Liver (tissue), 9 donors: ENCODE results near the gene SORL1. TPM values are rescaled to one million over a fixed set of nuclear protein-coding genes. Genes with fewer than 3 reads are reported as not detected.

Source experiments
- DNase-seq: peaks from one replicate; pipeline ENCODE4 v3.0.0-alpha.2; 2017; ENCODE audit warnings: low spot score
- H3K27ac ChIP-seq, 2 donors: one replicate each; pipeline ENCODE4 v1.7.0; 2013; ENCODE audit warnings: inconsistent platforms in 2 of 2, low read length in 2 of 2, control low read depth in 1 of 2, low read depth in 1 of 2, mild to moderate bottlenecking in 1 of 2
- H3K27me3 ChIP-seq, 4 donors: one replicate each; pipeline versions ENCODE4 v1.6.1 to v1.7.0; 2013; ENCODE audit warnings: low read length in 3 of 4, inconsistent platforms in 1 of 4, mild to moderate bottlenecking in 1 of 4, moderate library complexity in 1 of 4; ENCODE audit not compliant: control insufficient read depth in 4 of 4, insufficient read depth in 4 of 4
- H3K36me3 ChIP-seq, 4 donors: one replicate each; pipeline versions ENCODE4 v1.6.1 to v1.7.0; 2013; ENCODE audit warnings: low read length in 3 of 4, mild to moderate bottlenecking in 3 of 4, low read depth in 1 of 4, moderate library complexity in 1 of 4; ENCODE audit not compliant: control insufficient read depth in 4 of 4, insufficient read depth in 3 of 4
- H3K4me1 ChIP-seq, 4 donors: one replicate each; pipeline versions ENCODE4 v1.6.1 to v1.7.0; 2013; ENCODE audit warnings: low read length in 3 of 4, mild to moderate bottlenecking in 3 of 4, moderate library complexity in 1 of 4; ENCODE audit not compliant: control insufficient read depth in 4 of 4, insufficient read depth in 4 of 4
- H3K4me3 ChIP-seq, 3 donors: one replicate each; pipeline versions ENCODE4 v1.6.1 to v1.7.0; 2013; ENCODE audit warnings: low read length in 3 of 3, control low read depth in 1 of 3, low read depth in 1 of 3, mild to moderate bottlenecking in 1 of 3
- H3K9ac ChIP-seq, 2 donors: one replicate each; pipeline ENCODE4 v1.7.0; 2013; ENCODE audit warnings: low read length in 2 of 2, mild to moderate bottlenecking in 2 of 2, moderate library complexity in 2 of 2, control low read depth in 1 of 2, low read depth in 1 of 2
- H3K9me3 ChIP-seq, 4 donors: one replicate each; pipeline versions ENCODE4 v1.6.1 to v1.7.0; 2013; ENCODE audit warnings: low read length in 3 of 4; ENCODE audit not compliant: control insufficient read depth in 4 of 4
- ATF3 ChIP-seq: IDR thresholded peaks from 2 replicates; pipeline ENCODE4 v1.6.1; 2016; ENCODE audit warnings: antibody characterized with exemption
- HNF4A ChIP-seq, 2 donors: conservative IDR thresholded peaks; 2 replicates each; pipeline ENCODE4 v1.6.1; 2016; ENCODE audit warnings: antibody characterized with exemption in 2 of 2, mild to moderate bottlenecking in 2 of 2
- JUND ChIP-seq, 2 donors: IDR thresholded peaks; 2 replicates each; pipeline ENCODE4 v1.6.1; 2016; ENCODE audit warnings: antibody characterized with exemption in 2 of 2
- MAX ChIP-seq: IDR thresholded peaks from 2 replicates; pipeline ENCODE4 v1.6.1; 2016; ENCODE audit warnings: antibody characterized with exemption
- NR2F2 ChIP-seq: IDR thresholded peaks from 2 replicates; pipeline ENCODE4 v1.6.1; 2016; ENCODE audit warnings: antibody characterized with exemption
- RAD21 ChIP-seq, 2 donors: IDR thresholded peaks; 2 replicates each; pipeline ENCODE4 v1.6.1; 2016; ENCODE audit warnings: antibody characterized with exemption in 2 of 2, mild to moderate bottlenecking in 2 of 2
- REST ChIP-seq: IDR thresholded peaks from 2 replicates; pipeline ENCODE4 v1.6.1; 2016; ENCODE audit warnings: antibody characterized with exemption, mild to moderate bottlenecking
- TAF1 ChIP-seq: conservative IDR thresholded peaks from 2 replicates; pipeline ENCODE4 v1.6.1; 2016; ENCODE audit warnings: antibody characterized with exemption, mild to moderate bottlenecking
- YY1 ChIP-seq: IDR thresholded peaks from 2 replicates; pipeline ENCODE4 v1.6.1; 2016; ENCODE audit warnings: antibody characterized with exemption, mild to moderate bottlenecking
- WGBS: extraction: QIAGEN DNeasy Blood & Tissue Kit; methylation state at CpG from one replicate; pipeline ENCODE4 v1.1.7; 2013; 5-methylcytosine and 5-hydroxymethylcytosine counted together
- polyA plus RNA-seq, 2 donors: library from polyadenylated mRNA; stranded (reverse) in 1 of 2; unstranded in 1 of 2; fragments of 200-250 nt in 1 of 2; fragments of >200 nt in 1 of 2; fragmentation: Nextera tagmentation in 1 of 2; extraction: Ambion mirVana in 1 of 2; gene quantifications; one replicate each; pipeline versions ENCODE4 v1.2.1 to v1.2.3, GENCODE V29; 2013 to 2015
- total RNA-seq, 2 donors: library from RNA; depleted of rRNA; stranded (reverse); fragments of >200 nt; gene quantifications; one replicate each; pipeline ENCODE4 v1.2.3, GENCODE V29; 2014
- donor health status: healthy.
- donor health status: healthy.
- donor health status: healthy.
- donor health status: healthy.
- donor health status: healthy.

SORL1 gene
- total and polyA plus RNA-seq, 4 donors = 14.6 to 124 (median 25.4) TPM

- no peak for DNase-seq
- H3K9ac ChIP-seq = no peak overlapping the region
- no peaks in the 10 kb centered on the region for H3K4me1 ChIP-seq
- peaks cover 0 to 2% (median 0%) of the 10 kb centered on the region in 4 donors for H3K9me3 ChIP-seq
- no peaks in the 10 kb centered on the region for H3K27me3 ChIP-seq
- H3K36me3 ChIP-seq = peaks cover 3 to 61% (median 35%) of the 10 kb centered on the region in 4 donors
- H3K4me3 ChIP-seq = no peak overlapping the region
- TF ChIP-seq RAD21 (IDR thresholded peaks at IDR 0.05) = peak in 1 of 2 donors; percentile 12
- TF ChIP-seq JUND (IDR thresholded peaks at IDR 0.05) = no peak
- TF ChIP-seq NR2F2 = no peak
- TF ChIP-seq YY1 = peak; percentile 26
- TF ChIP-seq MAX = peak; percentile 21
- peak; percentile 37 for TF ChIP-seq ATF3
- peak overlapping the region; percentile 32 to 58 for H3K27ac ChIP-seq
- 92% methylated on average over 4 of the region's 4 CpGs for WGBS
These were observed 68.4 kb downstream of the SORL1 start for GRCh38 chr11:121520243-121521144.

GRCh38 chr11:121521145-121522042 lies 69.3 kb downstream of the SORL1 start:
- H3K36me3 ChIP-seq = peaks cover 3 to 64% (median 35%) of the 10 kb centered on the region in 4 donors
- no peak overlapping the region for H3K4me3 ChIP-seq
- H3K27me3 ChIP-seq = no peaks in the 10 kb centered on the region
- 93% methylated on average over 4 of the region's 4 CpGs for WGBS
- peaks cover 0 to 2% (median 0%) of the 10 kb centered on the region in 4 donors for H3K9me3 ChIP-seq
- no peak overlapping the region for H3K27ac ChIP-seq
- no peak for TF ChIP-seq HNF4A (conservative IDR thresholded peaks at IDR 0.05)
- no peak for TF ChIP-seq TAF1
- no peak for TF ChIP-seq REST
- DNase-seq = no peak
- H3K4me1 ChIP-seq = no peaks in the 10 kb centered on the region
- H3K9ac ChIP-seq = no peak overlapping the region
